ENCODE results near the gene MINDY4B. TPM values are rescaled to one million over a fixed set of nuclear protein-coding genes. Genes with fewer than 3 reads are reported as not detected.
"Not testable (repeated sequence)": the region's sequence is repeated elsewhere in the genome, so short reads cannot be mapped to it uniquely, and the experiment has no call there.

The MINDY4B gene
- total RNA-seq, 1 experiment from 2014 or later = not detected

GRCh38 chr3:150861851-150862250 lies 43.4 kb downstream of the MINDY4B start:
- Histone ChIP-seq H3K4me3 (ENCODE audit: low read length) (no peak overlapping the region), H3K9me3 (ENCODE audit: low read length) (no peaks in the 10 kb centered on the region), H2AFZ (ENCODE audit: low read length) (no peak overlapping the region), H3K36me3 (ENCODE audit: insufficient read depth, low read length) (no peaks in the 10 kb centered on the region), H3K27ac (ENCODE audit: low read length) (no peak overlapping the region), H3K9ac (ENCODE audit: low read length) (no peak overlapping the region), H3K79me2 (ENCODE audit: low read length) (no peaks in the 10 kb centered on the region), H4K20me1 (ENCODE audit: insufficient read depth, low read depth, low read length) (no peaks in the 10 kb centered on the region), H3K4me1 (ENCODE audit: low read length) (peaks cover 16% of the 10 kb centered on the region), H3K4me2 (ENCODE audit: low read depth, low read length, poor library complexity, severe bottlenecking) (no peak overlapping the region), H3K27me3 (ENCODE audit: low read length) (0 out of 2 replicates have a peak, but pooled peaks cover 3% of the 10 kb centered on the region), H3K9me2 (replicated peaks; ENCODE audit: insufficient read depth, low read length) (no peaks in the 10 kb centered on the region)
- no peak for DNase-seq

- not testable (repeated sequence) for DNase-seq; H2AFZ ChIP-seq (ENCODE audit: low read length); H4K20me1 ChIP-seq (ENCODE audit: insufficient read depth, low read depth, low read length); H3K9me2 ChIP-seq (replicated peaks; ENCODE audit: insufficient read depth, low read length); H3K9ac ChIP-seq (ENCODE audit: low read length); H3K9me3 ChIP-seq (ENCODE audit: low read length); H3K79me2 ChIP-seq (ENCODE audit: low read length); H3K4me2 ChIP-seq (ENCODE audit: low read depth, low read length, poor library complexity, severe bottlenecking); H3K27me3 ChIP-seq (ENCODE audit: low read length); H3K36me3 ChIP-seq (ENCODE audit: insufficient read depth, low read length); H3K27ac ChIP-seq (ENCODE audit: low read length); H3K4me3 ChIP-seq (ENCODE audit: low read length); H3K4me1 ChIP-seq (ENCODE audit: low read length)
Observed at GRCh38 chr3:150857936-150858335, 47.3 kb downstream of the MINDY4B start.

GRCh38 chr3:150850191-150850590 lies 55.0 kb downstream of the MINDY4B start:
- H3K27ac ChIP-seq (ENCODE audit: low read length) = no peak overlapping the region
- no peaks in the 10 kb centered on the region for H3K9me2 ChIP-seq (replicated peaks; ENCODE audit: insufficient read depth, low read length)
- H3K4me3 ChIP-seq (ENCODE audit: low read length) = no peak overlapping the region
- no peak overlapping the region for H3K9ac ChIP-seq (ENCODE audit: low read length)
- H3K9me3 ChIP-seq (ENCODE audit: low read length) = no peaks in the 10 kb centered on the region
- no peaks in the 10 kb centered on the region for H3K36me3 ChIP-seq (ENCODE audit: insufficient read depth, low read length)
- H4K20me1 ChIP-seq (ENCODE audit: insufficient read depth, low read depth, low read length) = no peaks in the 10 kb centered on the region
- no peak overlapping the region for H3K4me2 ChIP-seq (ENCODE audit: low read depth, low read length, poor library complexity, severe bottlenecking)
- no peaks in the 10 kb centered on the region for H3K79me2 ChIP-seq (ENCODE audit: low read length)
- H3K27me3 ChIP-seq (ENCODE audit: low read length) = no peaks in the 10 kb centered on the region
- no peak for DNase-seq
- H2AFZ ChIP-seq (ENCODE audit: low read length) = no peak overlapping the region
- no peaks in the 10 kb centered on the region for H3K4me1 ChIP-seq (ENCODE audit: low read length)

- no peak overlapping the region for H3K4me2 ChIP-seq (ENCODE audit: low read depth, low read length, poor library complexity, severe bottlenecking)
- no peaks in the 10 kb centered on the region for H3K9me2 ChIP-seq (replicated peaks; ENCODE audit: insufficient read depth, low read length)
- DNase-seq = no peak
- no peaks in the 10 kb centered on the region for H3K27me3 ChIP-seq (ENCODE audit: low read length)
- H3K9ac ChIP-seq (ENCODE audit: low read length) = no peak overlapping the region
- no peaks in the 10 kb centered on the region for H3K36me3 ChIP-seq (ENCODE audit: insufficient read depth, low read length)
- H2AFZ ChIP-seq (ENCODE audit: low read length) = no peak overlapping the region
- no peaks in the 10 kb centered on the region for H3K4me1 ChIP-seq (ENCODE audit: low read length)
- H3K4me3 ChIP-seq (ENCODE audit: low read length) = no peak overlapping the region
- no peaks in the 10 kb centered on the region for H3K9me3 ChIP-seq (ENCODE audit: low read length)
- H3K79me2 ChIP-seq (ENCODE audit: low read length) = no peaks in the 10 kb centered on the region
- no peak overlapping the region for H3K27ac ChIP-seq (ENCODE audit: low read length)
- H4K20me1 ChIP-seq (ENCODE audit: insufficient read depth, low read depth, low read length) = no peaks in the 10 kb centered on the region
Observed at GRCh38 chr3:150848864-150849263, 56.4 kb downstream of the MINDY4B start.

GRCh38 chr3:150847433-150847832 lies 57.8 kb downstream of the MINDY4B start:
- H3K9ac ChIP-seq (ENCODE audit: low read length) = no peak overlapping the region
- no peaks in the 10 kb centered on the region for H3K9me2 ChIP-seq (replicated peaks; ENCODE audit: insufficient read depth, low read length)
- DNase-seq = no peak
- H3K36me3 ChIP-seq (ENCODE audit: insufficient read depth, low read length) = no peaks in the 10 kb centered on the region
- H3K4me1 ChIP-seq (ENCODE audit: low read length) = no peaks in the 10 kb centered on the region
- H2AFZ ChIP-seq (ENCODE audit: low read length) = no peak overlapping the region
- no peaks in the 10 kb centered on the region for H3K79me2 ChIP-seq (ENCODE audit: low read length)
- H3K27ac ChIP-seq (ENCODE audit: low read length) = no peak overlapping the region
- no peaks in the 10 kb centered on the region for H3K9me3 ChIP-seq (ENCODE audit: low read length)
- H3K4me2 ChIP-seq (ENCODE audit: low read depth, low read length, poor library complexity, severe bottlenecking) = no peak overlapping the region
- H3K27me3 ChIP-seq (ENCODE audit: low read length) = no peaks in the 10 kb centered on the region
- H3K4me3 ChIP-seq (ENCODE audit: low read length) = no peak overlapping the region
- H4K20me1 ChIP-seq (ENCODE audit: insufficient read depth, low read depth, low read length) = no peaks in the 10 kb centered on the region

- no peak for DNase-seq
- no peak overlapping the region for H3K4me3 ChIP-seq (ENCODE audit: low read length)
- H3K4me2 ChIP-seq (ENCODE audit: low read depth, low read length, poor library complexity, severe bottlenecking) = no peak overlapping the region
- no peaks in the 10 kb centered on the region for H4K20me1 ChIP-seq (ENCODE audit: insufficient read depth, low read depth, low read length)
- H3K36me3 ChIP-seq (ENCODE audit: insufficient read depth, low read length) = no peaks in the 10 kb centered on the region
- H2AFZ ChIP-seq (ENCODE audit: low read length) = no peak overlapping the region
- no peak overlapping the region for H3K27ac ChIP-seq (ENCODE audit: low read length)
- H3K9me3 ChIP-seq (ENCODE audit: low read length) = no peaks in the 10 kb centered on the region
- H3K9me2 ChIP-seq (replicated peaks; ENCODE audit: insufficient read depth, low read length) = no peaks in the 10 kb centered on the region
- peaks cover 8% of the 10 kb centered on the region for H3K4me1 ChIP-seq (ENCODE audit: low read length)
- H3K79me2 ChIP-seq (ENCODE audit: low read length) = no peaks in the 10 kb centered on the region
- no peak overlapping the region for H3K9ac ChIP-seq (ENCODE audit: low read length)
- no peaks in the 10 kb centered on the region for H3K27me3 ChIP-seq (ENCODE audit: low read length)
Observed at GRCh38 chr3:150844484-150844883, 60.8 kb downstream of the MINDY4B start.

GRCh38 chr3:150843241-150843640 lies 62.0 kb downstream of the MINDY4B start:
- Histone ChIP-seq H3K36me3 (ENCODE audit: insufficient read depth, low read length) (no peaks in the 10 kb centered on the region), H3K9me2 (replicated peaks; ENCODE audit: insufficient read depth, low read length) (no peaks in the 10 kb centered on the region), H3K4me2 (ENCODE audit: low read depth, low read length, poor library complexity, severe bottlenecking) (no peak overlapping the region), H3K9ac (ENCODE audit: low read length) (no peak overlapping the region), H3K79me2 (ENCODE audit: low read length) (no peaks in the 10 kb centered on the region), H3K4me1 (ENCODE audit: low read length) (peaks cover 8% of the 10 kb centered on the region), H3K27ac (ENCODE audit: low read length) (no peak overlapping the region), H3K4me3 (ENCODE audit: low read length) (no peak overlapping the region), H2AFZ (ENCODE audit: low read length) (no peak overlapping the region), H3K27me3 (ENCODE audit: low read length) (no peaks in the 10 kb centered on the region), H4K20me1 (ENCODE audit: insufficient read depth, low read depth, low read length) (no peaks in the 10 kb centered on the region), H3K9me3 (ENCODE audit: low read length) (no peaks in the 10 kb centered on the region)
- DNase-seq = no peak

- Histone ChIP-seq H3K9me3 (ENCODE audit: low read length) (no peaks in the 10 kb centered on the region), H3K4me2 (ENCODE audit: low read depth, low read length, poor library complexity, severe bottlenecking) (no peak overlapping the region), H3K4me1 (ENCODE audit: low read length) (peaks cover 8% of the 10 kb centered on the region), H3K27me3 (ENCODE audit: low read length) (no peaks in the 10 kb centered on the region), H3K9ac (ENCODE audit: low read length) (no peak overlapping the region), H3K27ac (ENCODE audit: low read length) (no peak overlapping the region), H2AFZ (ENCODE audit: low read length) (no peak overlapping the region), H3K4me3 (ENCODE audit: low read length) (no peak overlapping the region), H3K79me2 (ENCODE audit: low read length) (no peaks in the 10 kb centered on the region), H4K20me1 (ENCODE audit: insufficient read depth, low read depth, low read length) (no peaks in the 10 kb centered on the region), H3K36me3 (ENCODE audit: insufficient read depth, low read length) (no peaks in the 10 kb centered on the region), H3K9me2 (replicated peaks; ENCODE audit: insufficient read depth, low read length) (no peaks in the 10 kb centered on the region)
- peak; percentile 75 for DNase-seq
Observed at GRCh38 chr3:150840802-150841515, 64.3 kb downstream of the MINDY4B start.

Data from Karpas-422 (cell line).